ENCODE measurements around the gene HSPG2.
"Not testable (repeated sequence)": the region's sequence is repeated elsewhere in the genome, so short reads cannot be mapped to it uniquely, and the experiment has no call there.

The HSPG2 gene

DNA sequence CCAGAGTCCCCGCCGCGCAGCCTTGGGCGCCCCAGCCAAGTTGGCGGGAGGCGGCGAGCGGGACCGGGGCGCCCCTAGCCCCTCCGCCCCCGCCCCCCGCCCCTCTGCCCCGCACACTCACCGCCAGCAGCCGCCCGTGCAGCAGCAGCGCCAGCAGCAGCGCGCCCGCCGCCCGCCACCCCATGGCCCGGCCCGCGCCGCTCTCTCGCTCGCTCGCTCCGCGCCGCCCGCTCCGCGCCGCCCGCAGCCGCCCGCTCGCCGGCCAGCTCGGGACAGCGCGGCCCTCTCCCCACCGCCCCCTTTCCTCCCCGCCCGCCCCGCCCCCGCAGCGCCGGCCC lies at the start of gene HSPG2:
TSS of gene HSPG2 (minus strand) at position 277 of the 338 bp plus-strand sequence. CDS start at position 184, 93 bp downstream.
- no peak for DNase-seq (ENCODE audit: low spot score)

DNA sequence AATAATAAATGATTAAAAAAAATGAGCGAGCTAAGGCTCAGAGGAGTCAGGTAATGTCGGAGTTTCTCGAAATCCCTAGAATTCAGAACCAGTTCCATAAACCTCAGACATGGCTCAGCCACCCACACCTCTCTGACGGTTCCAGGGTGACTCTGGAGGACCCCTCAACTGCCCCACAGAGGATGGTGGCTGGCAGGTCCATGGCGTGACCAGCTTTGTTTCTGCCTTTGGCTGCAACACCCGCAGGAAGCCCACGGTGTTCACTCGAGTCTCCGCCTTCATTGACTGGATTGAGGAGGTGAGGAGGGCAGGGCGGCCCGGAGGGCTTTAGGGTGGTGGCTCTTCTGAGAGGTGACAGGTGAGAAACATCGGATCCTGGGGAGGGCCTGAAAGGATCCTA lies 49.3 kb upstream of the HSPG2 start:
- DNase-seq (ENCODE audit: low spot score): not testable (repeated sequence)

DNA sequence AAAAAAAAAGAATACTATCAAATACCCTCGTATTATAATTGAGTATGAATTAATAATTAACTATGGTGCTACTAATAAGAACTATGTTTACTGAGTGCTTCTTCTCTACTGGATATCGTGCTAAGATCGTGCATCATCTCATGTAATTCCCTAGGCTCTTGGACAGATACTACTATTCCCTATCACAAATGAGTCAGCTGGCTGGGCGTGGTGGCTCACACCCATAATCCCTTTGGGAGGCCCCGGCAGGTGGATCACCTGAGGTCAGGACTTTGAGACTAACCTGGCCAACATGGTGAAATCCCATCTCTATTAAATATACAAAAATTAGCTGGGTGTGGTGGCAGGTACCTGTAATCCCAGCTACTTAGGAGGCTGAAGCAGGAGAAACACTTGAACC lies 48.8 kb upstream of the HSPG2 start:
- DNase-seq (ENCODE audit: low spot score): not testable (repeated sequence)

DNA sequence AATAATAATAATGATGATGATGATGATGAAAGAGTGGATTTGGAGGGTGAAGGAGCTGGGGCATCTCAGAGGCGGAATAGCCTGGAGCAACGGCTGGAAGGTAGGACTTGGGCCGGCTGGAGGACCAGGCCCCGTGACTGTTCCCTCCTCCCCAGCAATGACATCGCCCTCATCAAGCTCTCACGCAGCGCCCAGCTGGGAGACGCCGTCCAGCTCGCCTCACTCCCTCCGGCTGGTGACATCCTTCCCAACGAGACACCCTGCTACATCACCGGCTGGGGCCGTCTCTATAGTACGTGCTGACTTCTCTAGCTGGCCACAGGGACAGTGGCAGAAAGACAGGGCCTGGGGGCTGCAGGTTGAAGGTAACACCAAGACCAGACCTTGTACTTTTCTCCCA lies 46.4 kb upstream of the HSPG2 start:
- not testable (repeated sequence) for DNase-seq (ENCODE audit: low spot score)

DNA sequence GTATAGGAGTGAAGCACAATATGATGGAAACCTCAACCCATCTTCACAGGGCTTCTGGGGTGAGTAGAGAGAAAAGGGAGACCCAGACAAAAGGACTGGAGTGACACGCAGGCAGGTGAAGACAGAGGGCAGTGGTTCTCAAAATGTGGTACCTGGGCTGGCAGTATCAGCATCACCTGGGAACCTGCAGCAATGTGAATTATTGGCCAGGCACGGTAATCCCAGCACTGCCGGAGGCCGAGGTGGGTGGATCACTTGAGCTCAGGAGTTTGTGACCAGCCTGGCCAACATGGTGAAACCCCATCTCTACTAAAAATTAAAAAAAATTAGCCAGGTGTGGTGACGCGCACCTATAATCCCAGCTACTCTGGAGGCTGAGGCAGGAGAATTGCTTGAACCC lies 45.0 kb upstream of the HSPG2 start:
- not testable (repeated sequence) for DNase-seq (ENCODE audit: low spot score)

DNA sequence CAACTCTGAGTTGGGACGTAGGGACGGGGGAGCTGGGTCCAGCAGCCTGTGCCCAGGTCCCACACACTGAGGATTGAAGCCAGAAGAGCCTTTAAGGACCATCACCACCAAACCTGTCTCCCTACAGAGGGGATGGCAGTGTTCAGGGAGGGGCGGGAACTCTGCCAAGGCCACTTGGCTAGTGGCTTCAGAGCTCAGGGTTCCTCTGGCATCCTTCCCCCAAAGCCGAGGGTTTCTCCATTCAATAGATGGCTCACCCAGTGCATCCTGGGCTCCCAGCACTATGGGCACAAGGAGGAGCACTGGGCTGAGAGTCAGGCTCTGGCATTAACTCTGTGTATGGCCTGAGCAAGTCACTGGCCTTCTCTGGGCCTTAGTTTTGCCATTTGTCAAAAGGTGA lies 44.1 kb upstream of the HSPG2 start:
- not testable (repeated sequence) for DNase-seq (ENCODE audit: low spot score)

DNA sequence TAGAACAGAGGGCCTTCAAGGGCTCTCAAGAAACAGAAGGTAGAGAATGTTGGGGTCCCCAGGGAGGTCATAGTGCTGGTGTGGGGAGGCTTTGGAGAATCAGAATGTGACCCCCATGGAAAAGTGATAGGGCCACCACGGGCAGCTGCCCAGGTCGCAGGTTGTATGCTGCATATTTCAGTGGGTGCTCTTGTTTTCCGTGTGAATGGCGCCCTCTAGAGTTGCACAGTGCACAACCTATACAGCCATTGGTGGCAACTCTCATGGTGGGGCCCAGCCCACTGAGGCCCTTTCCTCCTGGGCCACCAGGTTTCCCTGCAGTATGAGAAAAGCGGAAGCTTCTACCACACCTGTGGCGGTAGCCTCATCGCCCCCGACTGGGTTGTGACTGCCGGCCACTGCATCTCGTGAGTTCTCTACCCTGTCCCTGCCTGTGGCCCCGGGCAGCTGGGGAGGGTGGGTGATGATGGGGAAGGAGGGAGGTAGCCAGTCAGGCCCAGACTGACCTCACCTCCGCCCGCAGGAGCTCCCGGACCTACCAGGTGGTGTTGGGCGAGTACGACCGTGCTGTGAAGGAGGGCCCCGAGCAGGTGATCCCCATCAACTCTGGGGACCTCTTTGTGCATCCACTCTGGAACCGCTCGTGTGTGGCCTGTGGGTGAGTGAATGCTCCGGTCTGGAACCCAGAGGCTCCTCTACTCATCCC lies 43.6 kb upstream of the HSPG2 start:
- DNase-seq (ENCODE audit: low spot score): not testable (repeated sequence)

DNA sequence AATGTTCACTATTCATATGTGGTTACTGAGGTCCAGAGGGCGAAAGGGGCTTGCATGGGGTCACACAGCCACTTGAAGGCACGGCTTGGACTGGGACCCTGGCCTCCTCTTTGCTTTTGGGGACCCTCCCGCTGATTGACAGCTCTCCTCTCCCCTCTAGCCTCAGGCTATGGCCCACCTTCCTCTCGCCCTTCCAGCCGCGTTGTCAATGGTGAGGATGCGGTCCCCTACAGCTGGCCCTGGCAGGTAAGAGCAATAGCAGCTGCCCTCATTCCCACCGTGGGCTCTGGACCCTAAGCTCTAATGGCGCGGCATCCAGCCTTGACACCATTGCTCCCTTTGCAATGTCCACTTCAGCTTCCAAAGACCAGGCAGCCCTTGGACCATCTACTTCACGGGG lies 41.1 kb upstream of the HSPG2 start:
- DNase-seq (ENCODE audit: low spot score): not testable (repeated sequence)

DNA sequence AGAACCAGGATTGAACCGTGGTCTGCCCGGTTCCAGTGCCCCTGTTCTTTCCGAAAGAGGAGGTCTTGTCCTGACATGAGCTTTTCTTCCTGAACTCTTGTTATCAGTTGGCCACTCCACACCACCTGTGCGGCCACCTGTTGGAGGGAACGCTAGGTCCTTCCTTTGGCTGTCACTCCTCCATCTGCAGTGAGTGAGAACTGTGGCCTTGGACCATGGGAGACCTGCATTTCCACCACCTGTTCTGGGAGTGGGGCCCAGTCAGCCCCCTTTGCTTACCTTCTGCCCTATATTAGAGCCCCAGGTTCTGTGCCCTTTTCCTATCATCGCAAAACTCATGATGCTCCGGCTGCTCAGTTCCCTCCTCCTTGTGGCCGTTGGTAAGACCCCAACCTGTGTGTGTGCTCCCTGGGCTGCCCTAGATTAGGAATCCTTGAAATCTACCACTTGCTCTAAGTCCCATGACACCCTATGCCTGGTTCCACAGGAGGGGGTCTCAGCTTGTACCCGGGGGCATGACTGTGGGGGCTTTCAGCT lies 39.7 kb upstream of the HSPG2 start, which contains the start of gene CELA3B:
TSS of gene CELA3B (plus strand) at position 320 of the 537 bp plus-strand sequence. CDS start at position 338, 18 bp downstream.
- DNase-seq (ENCODE audit: low spot score): not testable (repeated sequence)

DNA sequence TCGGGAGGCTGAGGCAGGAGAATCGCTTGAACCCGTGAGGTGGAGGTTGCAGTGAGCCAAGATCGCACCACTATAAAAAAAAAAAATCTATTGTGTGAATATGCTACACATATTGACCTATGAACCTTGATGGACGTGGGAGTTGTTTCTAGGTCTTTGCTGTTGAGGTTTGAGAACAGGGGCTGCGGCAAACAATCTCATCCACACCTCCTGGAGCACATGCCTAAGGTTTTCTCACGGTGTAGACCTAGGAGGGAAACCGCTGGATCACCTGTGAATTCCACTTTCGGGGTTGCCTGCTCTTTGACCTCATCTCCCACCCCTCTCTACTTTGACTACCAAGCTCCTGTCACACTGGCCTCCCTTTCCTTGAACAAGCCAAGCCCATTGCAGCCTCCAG lies 38.2 kb upstream of the HSPG2 start:
- DNase-seq (ENCODE audit: low spot score): not testable (repeated sequence)

DNA sequence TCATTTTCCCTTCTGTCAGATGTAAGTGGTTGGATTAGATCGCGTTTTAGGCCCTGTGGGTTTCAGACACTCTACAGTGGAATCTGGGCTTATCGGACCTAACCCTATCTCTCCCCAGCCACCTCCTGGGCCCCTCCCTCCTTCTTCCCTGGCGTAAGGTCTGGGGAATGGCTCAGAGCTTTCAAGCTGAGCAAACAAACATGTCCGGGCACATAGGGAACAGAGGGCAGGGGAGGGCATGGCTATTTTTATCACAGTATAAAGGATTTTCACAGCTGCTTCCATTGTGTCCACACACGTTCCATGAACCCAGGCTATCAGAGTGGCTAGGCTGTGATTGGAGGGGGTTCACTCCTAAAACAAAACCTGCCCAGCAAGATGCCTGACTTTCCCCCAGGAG lies 37.6 kb upstream of the HSPG2 start:
- not testable (repeated sequence) for DNase-seq (ENCODE audit: low spot score)

DNA sequence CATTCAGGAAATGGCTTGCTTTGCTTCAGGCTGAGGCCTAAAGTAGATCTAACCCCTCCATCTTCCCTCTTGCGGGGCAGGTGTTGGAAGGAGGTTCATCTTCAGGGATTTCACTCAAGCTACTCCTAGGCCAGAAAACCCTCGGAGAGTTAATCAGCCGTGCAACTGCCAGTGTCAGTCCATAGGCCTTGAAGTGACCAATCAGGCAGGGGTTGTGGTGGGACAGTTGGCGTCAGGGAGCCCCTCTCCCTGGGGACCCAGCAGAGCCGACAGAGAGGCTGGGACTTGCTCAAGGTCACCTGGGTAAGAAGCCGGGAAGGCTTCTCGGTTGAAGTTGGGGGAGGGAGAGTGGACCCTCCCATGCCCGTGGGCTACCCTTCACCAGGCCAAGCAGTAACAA lies 36.8 kb upstream of the HSPG2 start:
- DNase-seq (ENCODE audit: low spot score): not testable (repeated sequence)

DNA sequence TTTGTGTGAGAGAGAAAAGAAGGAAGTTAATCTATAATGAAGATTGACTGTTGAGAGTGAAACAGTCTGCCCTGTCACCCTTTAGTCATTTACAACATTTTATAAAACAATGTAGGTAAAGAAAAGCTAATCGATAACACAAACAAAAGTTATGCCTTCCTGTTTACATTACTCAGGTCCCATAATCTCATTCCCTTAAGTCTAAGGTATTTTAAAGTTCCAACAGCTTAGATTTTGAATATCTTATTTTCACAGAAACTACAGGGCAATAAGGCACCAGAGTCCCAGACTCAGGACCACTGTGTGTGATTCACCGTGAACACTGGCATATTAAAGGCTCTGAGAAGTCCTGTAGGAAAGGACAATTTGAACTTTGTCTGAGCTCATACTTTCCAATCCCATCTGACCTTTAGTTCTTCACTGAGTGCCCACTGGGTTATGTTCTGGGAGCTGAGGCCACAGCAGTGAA lies 35.9 kb upstream of the HSPG2 start:
- not testable (repeated sequence) for DNase-seq (ENCODE audit: low spot score)

DNA sequence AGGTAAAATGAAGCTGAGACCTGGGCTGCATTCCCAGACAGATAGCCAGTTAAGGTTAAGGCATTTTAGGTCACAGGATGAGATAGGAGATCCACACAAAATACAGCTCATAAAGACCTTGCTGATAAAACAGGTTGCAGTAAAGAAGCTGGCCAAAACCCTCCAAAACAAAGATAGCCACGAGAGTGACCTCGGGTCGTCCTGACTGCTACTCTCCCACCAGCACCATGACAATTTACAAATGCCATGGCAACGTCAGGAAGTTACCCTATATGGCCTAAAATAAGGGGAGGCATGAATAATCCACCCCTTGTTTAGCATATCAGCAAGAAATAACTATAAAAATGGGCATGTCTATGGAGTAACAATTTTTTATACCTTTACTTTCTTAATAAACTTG lies 33.4 kb upstream of the HSPG2 start:
- DNase-seq (ENCODE audit: low spot score): not testable (repeated sequence)

DNA sequence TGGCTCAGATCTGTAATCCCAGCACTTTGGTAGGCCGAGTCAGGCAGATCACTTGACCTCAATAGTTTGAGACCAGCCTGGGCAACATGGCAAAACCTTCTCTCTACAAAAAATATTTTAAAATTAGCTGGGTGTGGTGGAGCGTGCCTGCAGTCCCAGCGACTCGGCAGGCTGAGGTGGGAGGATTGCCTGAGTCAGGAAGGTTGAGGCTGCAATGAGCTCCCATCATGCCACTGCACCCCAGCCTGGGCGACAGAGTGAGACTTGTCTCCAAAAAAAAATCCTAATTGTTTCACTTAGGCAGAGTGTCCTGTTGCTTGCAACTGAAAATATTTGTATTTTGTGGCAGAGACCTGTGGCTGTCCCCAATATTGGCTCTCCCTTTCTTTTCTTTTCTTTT lies 32.0 kb upstream of the HSPG2 start:
- not testable (repeated sequence) for DNase-seq (ENCODE audit: low spot score)

DNA sequence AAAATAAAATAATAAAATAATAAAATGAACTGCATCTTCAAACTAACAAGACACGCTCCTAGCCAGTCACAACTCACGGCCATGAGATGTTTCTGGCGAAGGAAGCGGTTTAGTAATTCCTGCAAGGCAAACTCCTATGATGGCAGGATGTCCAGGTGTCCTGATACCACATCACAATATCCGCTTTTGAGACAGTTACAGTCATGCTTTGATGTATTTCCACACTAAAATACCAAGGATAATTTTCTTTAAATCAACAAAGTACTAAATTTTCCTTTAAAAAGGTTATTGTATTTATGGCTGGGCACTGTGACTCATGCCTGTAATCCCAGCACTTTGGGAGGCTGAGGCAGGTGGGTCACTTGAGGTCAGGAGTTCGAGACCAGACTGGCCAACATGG lies 30.1 kb upstream of the HSPG2 start:
- DNase-seq (ENCODE audit: low spot score): not testable (repeated sequence)

DNA sequence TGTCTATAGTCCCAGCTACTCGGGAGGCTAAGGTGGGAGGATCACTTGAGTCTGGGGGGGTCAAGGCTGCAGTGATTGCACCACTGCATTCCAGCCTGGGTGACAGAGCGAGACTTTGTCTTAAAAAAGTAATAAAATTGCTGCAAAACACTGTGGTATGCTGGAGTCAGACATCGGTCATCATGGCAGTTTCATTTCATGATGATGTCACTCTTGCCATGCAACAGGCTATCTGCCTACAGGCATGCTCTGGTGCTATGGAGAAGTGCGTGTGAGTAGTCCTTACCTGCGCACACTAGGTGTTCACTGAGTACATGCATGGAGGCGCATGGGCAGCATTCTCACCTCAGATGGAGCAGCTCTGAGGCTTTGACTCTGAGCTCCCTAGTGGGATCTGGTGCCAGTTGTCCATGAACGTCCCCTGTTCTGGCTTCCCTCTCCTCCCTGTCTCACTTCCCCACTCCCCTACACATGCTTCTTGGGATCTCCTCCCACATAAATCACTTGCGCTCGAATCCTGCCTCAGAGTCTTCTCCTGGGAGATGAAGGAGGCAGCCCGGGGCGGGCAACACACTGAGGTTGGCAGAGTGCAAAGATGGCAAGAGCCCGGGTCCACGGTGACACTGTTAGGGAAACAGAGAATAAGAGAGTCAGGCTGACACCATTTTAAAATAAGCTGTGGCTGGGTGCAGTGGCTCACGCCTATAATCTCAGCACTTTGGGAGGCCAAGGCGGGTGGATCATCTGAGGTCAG lies 29.3 kb upstream of the HSPG2 start:
- peak; percentile 66 for DNase-seq (ENCODE audit: low spot score)

DNA sequence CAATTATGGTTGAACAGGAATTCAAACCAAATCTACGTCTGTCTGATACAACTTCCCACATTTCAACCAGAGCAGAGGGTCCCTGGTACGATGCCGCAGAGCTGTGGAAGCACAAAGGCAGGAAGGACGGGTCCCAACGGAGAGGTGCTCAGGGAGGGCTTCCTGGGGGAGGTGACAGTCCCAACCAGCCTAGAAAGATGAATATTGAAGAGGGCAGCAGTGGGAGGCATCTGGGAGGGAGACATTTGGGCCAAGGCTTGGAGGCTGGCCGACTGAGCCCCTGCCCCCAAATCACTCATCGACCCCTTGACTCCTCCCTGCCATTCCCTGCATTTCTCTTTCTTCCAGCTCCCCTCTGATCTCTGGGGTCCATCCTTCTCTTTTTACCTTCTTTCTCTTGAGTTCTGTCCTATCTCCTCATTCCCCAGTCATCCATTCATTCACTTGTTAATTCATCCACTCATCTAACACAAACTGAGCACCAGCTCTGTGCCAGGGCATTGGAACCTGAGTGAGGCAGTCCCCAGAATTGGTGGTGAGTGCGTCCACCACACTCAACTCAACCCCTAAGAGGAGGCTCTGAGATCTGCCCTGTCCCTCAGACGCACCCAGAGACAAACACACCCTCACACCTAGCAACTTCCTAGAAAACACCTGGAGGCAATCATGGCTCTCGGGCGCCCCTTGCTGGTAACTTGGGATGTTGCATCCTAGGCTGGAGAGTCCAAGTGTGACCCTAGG lies 26.5 kb upstream of the HSPG2 start:
- DNase-seq (ENCODE audit: low spot score): peak; percentile 55

DNA sequence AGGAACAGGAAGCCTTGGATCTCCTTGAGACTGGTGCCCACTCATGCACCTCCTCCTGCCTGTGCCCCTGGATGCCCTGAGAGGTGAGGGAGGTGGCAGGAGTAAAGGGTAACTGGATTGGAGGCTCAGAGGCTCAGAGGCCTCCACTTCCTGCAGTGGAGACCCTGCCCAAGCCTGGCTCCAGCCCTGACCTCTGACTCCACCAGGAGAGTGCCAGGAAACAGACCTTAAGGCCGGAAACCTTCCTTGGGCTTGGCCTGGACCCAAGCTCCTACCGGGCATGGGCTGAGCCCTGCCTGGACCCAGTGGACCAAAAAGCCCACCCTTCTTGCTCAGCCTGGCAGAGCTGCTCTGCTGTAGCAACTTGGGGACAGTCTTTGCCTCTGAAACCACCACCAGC lies 24.7 kb upstream of the HSPG2 start:
- DNase-seq (ENCODE audit: low spot score): no peak

DNA sequence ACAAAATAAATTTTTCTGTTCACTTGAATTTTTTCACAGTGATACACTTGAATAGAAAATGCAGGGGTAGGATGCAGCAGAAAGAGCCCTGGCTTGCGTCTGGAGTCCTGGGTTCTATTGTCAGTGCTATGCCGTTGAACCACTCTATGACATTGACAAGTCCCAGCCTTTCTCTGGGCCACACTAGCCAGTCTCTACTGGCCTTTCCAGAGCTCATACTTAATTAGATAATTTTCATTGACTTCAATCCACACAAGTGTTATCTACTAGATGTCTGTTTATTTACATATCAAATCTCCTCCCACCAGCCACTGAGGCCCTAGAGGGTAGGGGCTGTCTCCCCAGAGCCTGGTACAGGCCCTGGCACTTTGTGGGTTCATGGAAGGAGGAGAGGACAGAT lies 24.2 kb upstream of the HSPG2 start:
- no peak for DNase-seq (ENCODE audit: low spot score)

DNA sequence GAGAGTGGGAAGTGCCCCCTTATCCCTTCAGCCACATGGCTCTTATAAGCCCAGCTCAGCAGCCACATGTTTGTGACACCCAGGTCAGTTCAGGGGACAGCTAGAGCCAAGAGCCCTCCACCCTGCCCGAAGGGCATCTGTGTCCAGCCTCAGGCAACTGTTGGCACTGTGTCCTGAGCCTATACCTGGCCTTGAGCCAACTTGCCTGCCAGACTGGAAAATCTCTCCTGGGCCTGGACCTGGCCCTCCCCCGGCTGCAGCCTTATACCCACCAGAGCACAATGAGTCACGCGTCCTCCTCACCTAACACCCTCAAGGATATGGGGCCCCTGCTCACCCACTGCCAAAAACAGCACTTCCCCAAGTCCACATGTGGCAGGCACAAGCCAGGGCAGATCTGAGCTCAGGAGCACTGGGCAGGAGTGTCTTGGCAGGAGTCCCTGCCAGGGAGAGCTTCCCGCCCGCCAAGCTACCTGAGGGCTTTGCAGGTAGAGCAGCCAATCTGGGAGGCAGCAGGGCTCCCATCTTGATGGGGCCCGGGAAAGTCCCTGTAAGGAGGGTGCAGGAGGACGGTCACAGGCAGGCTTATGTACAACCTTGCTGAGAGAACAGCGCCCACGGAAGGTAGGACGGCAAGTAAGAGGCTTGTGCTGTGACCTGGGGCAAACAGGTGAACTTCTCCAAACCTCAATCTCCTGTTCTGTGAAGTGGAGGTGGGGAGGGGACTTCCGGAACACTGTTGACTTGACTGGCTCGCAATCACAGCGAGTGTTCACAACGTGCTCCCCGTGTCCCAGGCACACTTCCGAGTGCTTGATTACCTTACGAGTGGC lies 19.8 kb upstream of the HSPG2 start:
- no peak for DNase-seq (ENCODE audit: low spot score)
